SHP77 treated with DMSO at 0.1 percent for 48 hours (cell line): ENCODE results near the gene BPIFA1.
A peak's percentile ranks its signal among the peaks of the same experiment; 100 is the strongest.

Source experiments
- DNase-seq: peaks from one replicate; lab custom pipeline; 2025; lab: John Stamatoyannopoulos, UW

BPIFA1 gene

DNA sequence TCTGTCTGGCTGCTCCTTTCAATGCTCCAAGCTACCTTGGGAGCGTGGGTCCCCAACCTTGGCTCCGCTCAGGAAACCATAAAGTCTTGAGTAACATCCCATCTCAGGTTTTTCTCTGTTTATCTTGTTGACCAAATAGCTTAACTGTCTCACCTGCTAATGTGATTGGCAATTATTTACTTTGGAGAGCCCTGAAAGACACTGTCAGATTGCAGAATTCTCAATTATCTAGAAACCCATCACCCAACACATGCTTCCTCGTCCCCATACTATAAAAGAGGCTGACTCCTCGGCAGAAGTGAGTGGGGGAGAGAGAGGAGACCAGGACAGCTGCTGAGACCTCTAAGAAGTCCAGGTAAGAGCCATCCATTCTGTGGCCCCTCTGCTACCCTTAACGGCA lies at the start of gene BPIFA1:
Gene BPIFA1 (plus strand): TSS at position 301 of the 400 bp plus-strand sequence. CDS start 1,716 bp downstream, outside the sequence.
- no peak for DNase-seq

DNA sequence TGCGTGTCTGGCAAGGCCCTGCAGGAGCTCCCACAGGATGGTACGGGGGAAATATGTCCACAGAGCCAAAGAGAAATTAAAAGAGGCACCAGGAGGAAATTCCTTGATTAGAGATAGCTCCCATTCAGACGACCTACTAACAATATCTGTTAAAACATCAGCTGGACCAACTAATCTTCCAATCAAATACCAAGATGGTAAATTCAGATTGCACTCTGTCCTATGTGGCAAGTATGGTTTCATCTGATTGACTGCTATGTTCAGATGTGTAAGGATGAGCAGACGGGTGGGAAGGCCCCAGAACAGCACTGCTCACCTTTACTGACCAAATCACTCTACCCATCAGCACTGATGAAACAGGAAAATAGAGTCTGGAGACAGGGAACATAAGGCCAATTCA lies 48.3 kb upstream of the BPIFA1 start:
- DNase-seq = no peak

DNA sequence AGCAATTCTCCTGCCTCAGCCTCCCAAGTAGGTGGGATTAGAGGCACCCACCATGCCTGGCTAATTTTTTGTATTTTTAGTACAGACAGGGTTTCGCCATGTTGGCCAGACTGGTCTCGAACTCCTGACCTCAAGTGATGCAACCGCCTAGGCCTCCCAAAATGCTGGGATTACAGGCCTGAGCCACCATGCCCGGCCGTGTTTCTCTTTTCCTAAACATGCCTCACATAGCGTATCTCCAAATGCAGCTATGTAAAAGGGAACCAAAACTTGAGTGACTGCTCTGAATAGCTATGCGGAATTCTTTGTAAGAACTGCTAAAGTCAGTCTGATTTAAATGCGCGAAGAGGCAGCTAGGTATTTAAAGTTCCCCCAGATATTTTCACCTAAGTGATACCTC lies 47.4 kb upstream of the BPIFA1 start:
- DNase-seq = no peak

DNA sequence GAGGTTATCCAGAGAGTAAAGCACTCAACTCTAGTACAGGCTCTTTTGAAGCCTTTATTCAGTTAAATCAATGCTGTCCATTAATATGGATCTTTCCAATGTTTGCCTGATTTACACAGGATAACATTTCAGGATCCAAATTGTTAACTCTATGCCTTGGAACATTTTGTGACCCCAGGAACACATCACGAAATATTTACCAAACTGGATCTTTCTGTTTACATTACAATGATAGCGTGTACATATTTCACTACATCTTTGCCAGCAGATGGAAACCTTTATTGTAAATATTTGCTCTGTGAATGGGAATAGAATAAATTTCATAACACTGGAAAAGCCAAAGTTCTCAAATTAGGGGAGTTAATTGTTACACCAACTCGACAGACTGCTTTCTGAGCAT lies 44.3 kb upstream of the BPIFA1 start:
- no peak for DNase-seq

DNA sequence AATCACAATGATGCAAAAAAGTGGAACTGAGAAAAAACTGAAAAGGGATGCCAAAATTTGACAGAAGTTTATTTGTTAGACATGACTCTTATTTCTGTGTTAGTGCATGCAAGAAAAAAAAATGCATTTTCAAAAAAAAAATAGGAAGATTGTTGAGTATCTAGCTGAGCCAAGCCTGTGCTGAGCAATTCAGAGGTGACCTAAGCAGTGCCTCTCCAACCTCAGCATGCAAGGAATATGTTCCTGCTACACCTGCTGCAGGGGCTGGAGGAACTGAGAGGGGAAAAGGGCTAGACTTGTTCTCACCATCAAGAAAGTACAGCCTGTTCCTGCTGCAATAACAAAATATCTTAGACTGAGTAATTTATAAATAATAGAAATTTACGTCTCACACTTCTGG lies 43.8 kb upstream of the BPIFA1 start:
- no peak for DNase-seq

DNA sequence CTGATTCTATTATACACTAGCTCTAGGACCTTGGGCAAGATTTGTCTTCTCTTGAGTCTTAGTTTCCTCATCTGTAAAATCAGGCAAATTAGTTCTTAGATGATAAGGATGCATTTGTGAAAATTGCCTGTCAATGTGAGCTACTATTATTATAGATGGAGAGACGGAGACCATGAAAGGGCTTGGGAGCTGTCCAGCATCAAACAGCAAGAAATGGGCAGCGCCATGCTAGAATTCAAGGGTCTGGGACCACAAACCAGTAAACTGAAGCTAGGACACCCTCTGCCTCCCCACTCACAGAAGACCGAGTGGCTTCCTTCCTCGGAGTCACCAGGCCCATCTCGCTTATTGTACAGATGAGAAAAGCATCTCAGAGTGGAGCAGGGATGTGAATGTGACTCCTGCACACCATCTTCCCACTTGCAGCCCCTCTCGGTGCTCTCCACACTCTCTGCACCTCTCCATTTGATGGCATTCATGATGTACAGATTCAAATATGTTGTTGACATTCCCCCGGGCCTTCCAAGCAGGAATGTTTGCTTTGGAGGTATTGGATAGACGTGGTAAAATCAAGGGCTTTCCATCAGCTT lies 42.8 kb upstream of the BPIFA1 start:
- DNase-seq = no peak

DNA sequence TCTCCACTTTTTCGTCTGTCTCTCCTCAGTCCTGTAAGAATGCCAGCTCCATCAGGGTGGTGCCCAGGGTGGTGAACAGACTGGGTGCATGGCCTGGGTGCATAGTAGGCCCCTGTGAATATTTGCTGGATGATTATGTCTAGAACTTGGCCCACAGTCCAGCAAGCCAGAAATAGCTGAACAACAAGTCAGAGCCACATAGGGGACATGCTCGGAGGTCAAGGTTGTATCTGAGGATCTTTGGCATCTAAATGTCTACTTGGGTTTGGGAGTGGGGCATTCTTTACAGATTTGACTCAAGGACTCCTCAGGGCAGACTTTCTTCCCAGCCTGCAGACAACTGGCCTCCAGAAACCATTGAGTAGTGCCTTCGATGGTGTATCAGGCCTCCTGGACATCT lies 36.8 kb upstream of the BPIFA1 start:
- no peak for DNase-seq

DNA sequence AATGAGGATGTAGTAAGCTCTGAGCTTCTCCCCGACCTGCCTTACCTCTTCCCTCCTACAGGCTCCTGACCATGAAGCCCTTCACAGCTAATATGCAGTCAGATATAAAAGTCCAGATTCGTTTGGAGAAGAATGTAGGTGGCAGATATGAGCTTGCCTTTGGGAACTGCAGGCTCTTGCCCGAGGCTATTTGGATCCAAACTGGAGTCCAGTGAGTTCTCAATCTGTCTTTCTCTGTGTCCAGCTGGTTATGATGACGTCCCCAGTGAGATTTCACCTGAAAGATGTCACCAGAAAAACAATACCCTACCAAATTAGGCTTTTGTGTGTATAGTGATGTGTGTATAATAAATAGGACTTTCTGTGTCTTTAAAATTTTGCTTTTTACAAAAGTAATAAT lies 33.3 kb upstream of the BPIFA1 start:
- DNase-seq = no peak

DNA sequence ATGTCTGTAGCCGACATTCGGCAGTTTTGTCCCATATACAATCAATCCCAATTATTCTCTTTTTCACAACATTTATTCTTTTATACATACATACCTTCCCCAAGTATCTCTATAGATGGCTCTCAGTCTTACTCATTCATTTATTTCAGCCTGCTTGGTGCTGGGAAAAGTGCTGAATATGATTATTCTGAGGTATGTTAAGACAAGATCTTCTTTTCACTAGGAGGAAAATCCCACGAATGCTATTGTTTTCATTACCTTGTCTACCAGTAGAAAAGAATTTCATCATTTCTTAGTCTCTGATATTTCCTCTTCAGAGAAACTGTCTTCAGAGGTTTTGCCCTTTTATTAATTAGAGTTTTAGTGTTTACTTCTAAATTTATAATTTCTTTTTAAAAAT lies 32.4 kb upstream of the BPIFA1 start:
- DNase-seq = no peak

DNA sequence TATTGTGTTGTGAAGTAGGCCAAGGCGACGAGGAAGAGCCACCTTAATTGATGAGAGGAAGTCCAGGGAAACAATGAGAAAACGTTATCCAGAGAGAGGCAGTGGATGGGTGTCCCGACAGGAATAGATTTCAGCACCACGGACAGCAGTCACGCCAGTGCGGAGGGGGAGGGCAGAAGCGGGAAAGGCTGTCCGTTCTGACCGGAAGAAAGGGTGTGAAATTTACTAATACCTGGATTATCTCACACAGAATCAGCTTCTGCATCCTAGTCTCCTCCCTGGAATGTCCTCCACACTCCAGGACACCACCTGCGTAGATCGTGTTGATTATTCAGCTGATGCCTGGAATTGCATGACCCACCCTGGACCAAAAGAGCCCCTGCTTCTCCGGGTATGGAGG lies 26.0 kb upstream of the BPIFA1 start:
- no peak for DNase-seq

DNA sequence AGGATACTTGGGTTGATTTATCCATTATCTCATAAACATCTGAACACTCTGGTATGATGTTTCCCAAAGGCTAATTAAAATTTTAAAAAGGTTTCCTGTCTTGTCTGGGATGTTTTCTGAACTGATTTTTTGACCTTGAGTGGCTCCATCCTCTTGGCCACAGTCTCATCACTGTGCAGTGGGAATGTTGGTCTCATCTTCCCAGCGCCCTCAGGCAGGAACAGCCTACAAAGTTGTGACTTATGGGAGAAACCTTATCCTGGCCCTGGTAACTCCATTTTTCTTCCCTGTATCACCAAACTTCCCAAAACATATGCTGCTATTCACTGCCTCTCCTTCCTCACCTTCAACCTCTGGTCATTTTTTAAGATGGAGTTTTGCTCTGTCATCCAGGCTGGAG lies 25.4 kb upstream of the BPIFA1 start:
- DNase-seq = no peak

DNA sequence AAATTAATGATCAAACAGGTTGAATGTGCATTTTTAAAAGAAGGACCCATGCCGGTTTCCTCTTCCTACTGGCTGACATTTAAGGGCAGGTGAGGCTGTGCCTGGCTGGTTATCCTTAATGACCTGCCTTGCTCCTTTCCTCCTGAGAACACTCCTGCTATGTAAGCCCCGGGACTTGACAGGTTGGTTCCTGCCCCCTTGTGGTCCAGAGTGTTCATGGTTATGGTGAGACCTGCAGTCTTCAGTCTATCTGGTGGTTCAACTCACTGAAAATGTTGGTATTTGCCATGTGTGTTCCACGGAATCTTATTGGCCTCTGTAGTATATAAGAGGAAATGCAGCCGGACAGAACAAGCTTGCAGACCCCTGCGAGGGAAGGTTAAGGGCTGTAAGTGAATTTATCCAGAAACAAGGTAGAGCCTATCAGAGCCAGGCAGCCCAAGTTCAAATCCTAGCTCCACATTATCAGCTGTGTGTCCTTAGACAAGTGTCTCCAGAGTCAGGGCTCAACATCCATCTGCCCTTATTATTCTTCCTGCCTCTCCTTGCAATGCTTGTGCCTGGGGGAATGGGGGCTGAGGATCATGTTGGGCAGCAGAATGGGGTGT lies 23.9 kb upstream of the BPIFA1 start:
- DNase-seq = peak; percentile 23

DNA sequence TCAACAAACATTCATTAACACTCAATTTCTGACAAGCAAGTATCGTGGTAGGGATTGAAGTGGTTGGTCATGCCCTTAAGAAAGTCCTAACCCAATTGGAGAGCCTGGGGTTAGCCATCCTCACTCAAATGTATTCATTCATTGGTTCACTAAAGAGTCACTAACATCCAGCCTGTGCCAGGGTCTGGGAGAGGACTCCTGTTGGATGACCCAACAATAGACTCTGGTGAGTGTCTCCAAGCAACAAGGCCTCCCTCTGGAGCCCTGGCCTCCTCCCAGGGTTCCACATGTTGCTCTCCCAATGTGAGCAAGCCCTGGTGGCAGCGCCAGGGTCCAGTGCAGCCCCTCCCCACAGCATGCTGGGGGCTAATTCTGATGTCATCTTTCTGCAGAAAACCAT lies 18.7 kb upstream of the BPIFA1 start, which contains the start of gene BPIFA3:
Gene BPIFA3 (plus strand): TSS at position 301 of the 400 bp plus-strand sequence. CDS start 185 bp downstream, outside the sequence.
- DNase-seq = no peak

DNA sequence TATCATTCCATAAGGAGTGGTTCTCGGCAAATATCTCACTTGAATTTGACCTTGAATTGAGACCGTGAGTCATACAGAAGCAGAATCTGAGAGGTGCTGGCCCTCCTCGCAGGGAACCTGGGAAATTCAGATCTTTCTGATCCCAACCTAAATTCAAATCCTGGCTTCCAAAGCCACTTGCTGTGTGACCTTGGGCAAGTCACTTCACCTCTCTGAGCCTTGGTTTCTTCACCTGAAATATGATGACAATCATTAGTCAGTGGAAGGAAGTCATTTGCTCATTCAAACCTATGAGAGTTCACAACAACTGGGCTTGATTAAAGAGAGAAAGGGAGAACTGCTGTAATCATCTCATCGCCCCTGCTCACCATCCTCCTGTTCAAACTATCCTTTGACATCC lies 11.4 kb upstream of the BPIFA1 start:
- DNase-seq = no peak

DNA sequence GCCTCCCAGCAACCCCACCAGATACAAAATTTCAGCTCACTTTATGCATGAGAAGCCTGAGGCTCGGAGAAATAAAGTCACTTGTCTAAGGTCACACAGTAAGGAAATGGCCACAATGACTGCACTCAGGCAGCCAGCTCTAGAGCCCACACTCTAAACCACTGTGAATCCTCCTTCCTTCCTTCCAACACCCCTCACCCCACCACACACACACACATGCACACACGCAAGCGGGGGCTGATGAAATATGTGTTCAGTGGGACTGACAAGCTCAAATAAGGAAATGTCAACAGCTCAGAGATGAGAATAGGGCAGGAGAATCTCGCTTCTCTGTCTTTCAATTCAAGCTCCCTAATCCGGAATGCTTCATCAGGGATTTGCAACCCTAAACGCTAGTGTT lies 6.0 kb upstream of the BPIFA1 start:
- DNase-seq = no peak

DNA sequence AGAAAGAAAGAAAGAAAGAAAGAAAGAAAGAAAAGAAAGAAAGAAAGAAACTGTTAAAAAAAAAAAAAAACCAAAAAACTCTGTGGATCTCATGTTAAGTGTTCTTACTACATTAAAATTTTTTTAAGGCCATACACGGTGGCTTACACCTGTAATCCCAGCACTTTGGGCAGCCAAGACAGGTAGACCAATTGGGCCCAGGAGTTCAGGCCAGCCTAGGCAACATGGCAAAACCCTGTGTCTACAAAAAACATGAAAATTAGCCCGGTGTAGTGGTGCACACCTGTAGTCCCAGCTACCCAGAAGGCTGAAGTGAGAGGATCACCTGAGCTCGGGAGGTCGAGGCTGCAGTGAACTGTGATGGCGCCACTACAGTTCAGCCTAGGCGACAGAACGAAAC lies 4.6 kb upstream of the BPIFA1 start:
- no peak for DNase-seq

DNA sequence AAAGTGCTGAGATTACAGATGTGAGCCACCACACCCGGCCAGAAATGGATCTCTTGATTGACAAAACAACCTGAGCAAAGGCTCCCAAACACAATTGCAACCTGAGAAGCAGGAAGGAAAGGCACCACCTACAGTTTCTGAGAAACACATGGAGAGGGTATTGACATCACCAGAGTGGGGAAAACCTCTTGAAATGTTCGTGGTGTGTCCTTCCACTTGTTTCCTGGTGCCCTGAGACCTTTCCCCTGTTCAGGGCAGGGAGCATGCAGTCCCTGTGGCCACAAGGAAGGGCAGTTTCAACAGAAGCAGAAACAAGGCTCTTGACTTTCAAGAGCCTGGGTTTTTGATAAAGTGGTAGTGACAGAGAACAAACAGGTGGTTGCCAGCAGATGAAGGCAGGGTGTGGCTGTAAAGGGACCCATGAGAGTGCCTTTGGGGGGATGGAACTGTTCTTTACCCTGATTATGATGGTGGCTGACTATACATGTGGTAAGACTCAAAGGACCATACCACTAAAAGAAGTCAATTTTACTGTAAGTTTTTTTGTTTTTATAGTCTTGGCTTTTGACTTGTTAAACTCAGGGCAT lies 3.2 kb upstream of the BPIFA1 start:
- no peak for DNase-seq

DNA sequence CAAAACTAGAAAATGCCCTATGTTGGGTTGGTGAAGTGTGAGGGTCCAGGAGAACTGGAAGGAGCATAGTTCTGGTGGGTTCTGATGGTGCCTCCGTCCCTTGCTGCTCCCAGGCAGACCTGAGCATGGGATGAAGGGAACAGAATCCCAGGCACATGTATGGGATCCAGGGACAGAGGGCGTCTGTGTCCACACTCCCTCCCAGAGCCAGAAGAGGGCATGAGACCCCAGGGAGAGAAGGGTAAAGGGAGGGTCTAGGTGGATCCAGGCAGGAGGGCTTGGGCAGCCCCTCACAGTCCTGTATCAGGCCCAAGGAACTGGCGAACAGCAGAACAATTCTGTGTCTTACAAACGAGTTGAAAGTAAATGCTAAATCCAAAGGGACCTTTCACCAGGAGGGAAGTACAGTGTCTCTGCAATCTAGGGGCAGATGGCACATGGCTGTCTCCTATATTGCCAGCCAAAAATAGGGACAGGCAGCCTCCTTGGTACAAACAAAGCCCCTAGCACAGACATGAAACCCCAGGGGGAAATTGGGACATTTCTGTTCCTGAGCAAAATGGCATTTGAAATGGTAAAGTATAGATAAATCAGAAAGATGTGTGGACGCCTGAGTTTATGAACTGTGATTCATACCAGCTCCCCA lies 2.5 kb upstream of the BPIFA1 start:
- DNase-seq = no peak

DNA sequence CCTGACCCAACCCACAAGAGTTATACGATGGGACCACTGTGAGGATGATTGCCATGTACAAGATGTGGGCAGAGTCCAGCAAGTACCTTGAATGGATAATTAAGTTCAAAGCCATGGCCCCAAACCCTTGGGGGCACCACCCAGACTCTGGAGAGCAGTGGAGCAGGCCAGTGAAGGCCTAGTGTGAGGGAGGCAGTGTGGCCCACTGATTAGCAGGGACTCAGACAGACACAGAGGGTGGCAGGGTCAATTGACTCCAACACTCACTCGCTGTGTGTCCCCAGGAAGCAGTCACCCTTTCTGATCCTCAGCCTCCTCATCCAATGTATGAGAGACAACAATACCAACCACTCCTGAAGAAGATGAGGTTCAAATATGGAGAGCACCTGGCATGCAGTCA lies 1.7 kb upstream of the BPIFA1 start:
- no peak for DNase-seq

DNA sequence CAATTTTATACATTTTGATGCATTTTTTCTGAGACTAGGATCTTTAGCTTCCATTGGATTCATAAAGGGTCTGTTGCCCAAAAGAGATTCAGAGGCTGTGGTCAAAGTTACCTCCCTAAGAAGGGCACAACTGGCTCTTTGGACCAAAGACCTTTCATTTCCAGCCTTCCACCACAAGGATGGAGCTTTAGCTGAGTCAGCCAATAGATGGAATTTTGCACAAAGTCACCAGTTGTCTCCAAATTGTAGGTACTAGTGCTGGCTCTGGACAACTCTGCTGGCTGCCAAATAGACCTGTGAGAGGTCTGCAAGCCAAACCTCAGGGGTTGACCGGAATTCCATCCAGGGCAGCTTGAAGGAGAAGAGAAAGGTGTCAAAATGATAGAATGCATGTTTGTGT lies 555 bp downstream of the BPIFA1 start:
- DNase-seq = no peak

DNA sequence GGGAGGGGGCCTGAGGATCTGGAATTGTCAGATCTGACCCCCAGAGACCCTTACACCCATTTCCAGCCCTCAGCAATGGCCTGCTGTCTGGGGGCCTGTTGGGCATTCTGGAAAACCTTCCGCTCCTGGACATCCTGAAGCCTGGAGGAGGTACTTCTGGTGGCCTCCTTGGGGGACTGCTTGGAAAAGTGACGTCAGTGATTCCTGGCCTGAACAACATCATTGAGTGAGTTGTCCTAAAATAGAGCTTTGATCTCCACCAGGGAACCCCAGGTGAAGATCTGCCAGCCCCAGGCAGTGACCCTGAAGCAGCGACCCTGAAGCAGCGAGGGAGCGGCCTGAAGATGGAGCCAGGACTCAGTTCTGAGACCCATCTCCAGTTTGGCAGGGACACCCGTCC lies 2.2 kb downstream of the BPIFA1 start:
- DNase-seq = no peak

DNA sequence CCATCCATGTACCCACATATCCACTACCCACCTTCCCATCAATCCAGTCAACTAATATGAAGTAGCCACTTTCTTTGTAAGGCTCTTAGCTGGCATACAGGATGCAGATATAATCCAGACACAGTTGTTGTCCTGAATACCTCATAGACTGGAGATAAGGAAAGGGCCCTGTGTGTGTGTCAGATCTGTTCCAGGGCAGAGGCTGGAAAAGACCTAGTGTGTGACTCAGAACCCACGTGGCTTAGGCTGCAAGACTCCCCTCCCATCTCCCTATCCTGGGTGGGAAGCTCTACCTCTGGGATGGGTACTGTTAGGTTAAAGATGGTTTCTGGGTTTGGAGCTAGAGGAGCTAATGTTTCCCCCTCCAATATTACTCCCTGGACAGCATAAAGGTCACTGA lies 3.6 kb downstream of the BPIFA1 start:
- no peak for DNase-seq

DNA sequence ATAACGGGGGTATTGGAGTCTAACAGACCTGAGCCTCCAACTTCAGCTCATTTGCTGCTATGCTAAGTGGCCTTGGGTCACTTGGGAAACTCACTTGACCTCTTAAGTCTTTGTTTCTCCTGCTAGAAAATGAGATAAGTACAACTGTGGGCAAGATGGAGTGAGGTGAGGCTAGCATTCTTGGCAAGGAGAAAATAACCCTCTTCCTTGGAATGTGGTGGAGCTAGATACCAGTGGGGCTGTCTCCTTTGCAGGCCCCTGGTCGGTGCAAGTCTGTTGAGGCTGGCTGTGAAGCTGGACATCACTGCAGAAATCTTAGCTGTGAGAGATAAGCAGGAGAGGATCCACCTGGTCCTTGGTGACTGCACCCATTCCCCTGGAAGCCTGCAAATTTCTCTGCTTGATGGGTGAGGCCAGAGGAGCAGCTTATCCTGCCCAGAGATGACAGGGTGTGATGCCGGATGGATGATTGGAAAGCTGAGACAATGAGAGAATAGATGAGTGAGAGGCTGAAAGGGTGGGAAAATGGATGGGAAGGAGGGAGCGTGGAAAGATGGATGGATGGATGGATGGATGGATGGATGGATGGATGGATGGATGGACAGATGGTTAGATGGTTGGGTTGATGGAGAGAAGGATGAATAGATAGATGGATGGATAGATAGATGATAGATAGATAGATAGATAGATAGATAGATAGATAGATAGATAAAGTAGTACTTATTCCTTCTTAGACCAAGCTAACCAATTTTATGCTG lies 4.4 kb downstream of the BPIFA1 start:
- DNase-seq = no peak
